ENCODE data around the gene TRPM3. TPM values are rescaled to one million over a fixed set of nuclear protein-coding genes. Genes with fewer than 3 reads are reported as not detected.

The TRPM3 gene
- total RNA-seq, 1 donor from 2014 or later = not detected

- Mint-ChIP-seq H3K4me1 (ENCODE audit: low read depth) (no peaks in the 10 kb centered on the region), H3K27ac (no peak overlapping the region), H3K36me3 (ENCODE audit: low read depth) (no peaks in the 10 kb centered on the region), H3K9me3 (no peaks in the 10 kb centered on the region), H3K4me3 (ENCODE audit: low read depth) (no peak overlapping the region), H3K27me3 (ENCODE audit: low read depth) (no peaks in the 10 kb centered on the region)
- intact Hi-C loops (cut with micrococcal nuclease) = no loop called here
- no peak for DNase-seq (ENCODE audit: low spot score)
Observed at GRCh38 chr9:70813141-70813540, 308.3 kb downstream of the TRPM3 start.

GRCh38 chr9:70811638-70812037 is 309.8 kb downstream of the TRPM3 start:
- H3K4me1 Mint-ChIP-seq (ENCODE audit: low read depth) = no peaks in the 10 kb centered on the region
- intact Hi-C loops (cut with micrococcal nuclease) = no loop called here
- H3K27ac Mint-ChIP-seq = no peak overlapping the region
- H3K27me3 Mint-ChIP-seq (ENCODE audit: low read depth) = no peaks in the 10 kb centered on the region
- DNase-seq (ENCODE audit: low spot score) = no peak
- no peaks in the 10 kb centered on the region for H3K36me3 Mint-ChIP-seq (ENCODE audit: low read depth)
- no peak overlapping the region for H3K4me3 Mint-ChIP-seq (ENCODE audit: low read depth)
- H3K9me3 Mint-ChIP-seq = no peaks in the 10 kb centered on the region

- no peak overlapping the region for H3K4me3 Mint-ChIP-seq (ENCODE audit: low read depth)
- H3K4me1 Mint-ChIP-seq (ENCODE audit: low read depth) = no peaks in the 10 kb centered on the region
- H3K27me3 Mint-ChIP-seq (ENCODE audit: low read depth) = no peaks in the 10 kb centered on the region
- no peaks in the 10 kb centered on the region for H3K9me3 Mint-ChIP-seq
- DNase-seq (ENCODE audit: low spot score) = no peak
- intact Hi-C loops (cut with micrococcal nuclease) = no loop called here
- no peak overlapping the region for H3K27ac Mint-ChIP-seq
- H3K36me3 Mint-ChIP-seq (ENCODE audit: low read depth) = no peaks in the 10 kb centered on the region
Observed at GRCh38 chr9:70806875-70807274, 314.5 kb downstream of the TRPM3 start.

- Mint-ChIP-seq H3K9me3 (no peaks in the 10 kb centered on the region), H3K27ac (no peak overlapping the region), H3K4me1 (ENCODE audit: low read depth) (no peaks in the 10 kb centered on the region), H3K4me3 (ENCODE audit: low read depth) (no peak overlapping the region), H3K36me3 (ENCODE audit: low read depth) (no peaks in the 10 kb centered on the region), H3K27me3 (ENCODE audit: low read depth) (no peaks in the 10 kb centered on the region)
- intact Hi-C loops (cut with micrococcal nuclease) = no loop called here
- DNase-seq (ENCODE audit: low spot score) = no peak
Observed at GRCh38 chr9:70805949-70806348, 315.5 kb downstream of the TRPM3 start.

- H3K4me3 Mint-ChIP-seq (ENCODE audit: low read depth) = no peak overlapping the region
- no peak for DNase-seq (ENCODE audit: low spot score)
- H3K27me3 Mint-ChIP-seq (ENCODE audit: low read depth) = no peaks in the 10 kb centered on the region
- H3K4me1 Mint-ChIP-seq (ENCODE audit: low read depth) = no peaks in the 10 kb centered on the region
- no peaks in the 10 kb centered on the region for H3K36me3 Mint-ChIP-seq (ENCODE audit: low read depth)
- no peaks in the 10 kb centered on the region for H3K9me3 Mint-ChIP-seq
- intact Hi-C loops (cut with micrococcal nuclease) = no loop called here
- no peak overlapping the region for H3K27ac Mint-ChIP-seq
Observed at GRCh38 chr9:70802758-70803436, 318.5 kb downstream of the TRPM3 start.

- no peak for DNase-seq (ENCODE audit: low spot score)
- no peaks in the 10 kb centered on the region for H3K9me3 Mint-ChIP-seq
- intact Hi-C loops (cut with micrococcal nuclease) = no loop called here
- no peak overlapping the region for H3K4me3 Mint-ChIP-seq (ENCODE audit: low read depth)
- no peaks in the 10 kb centered on the region for H3K4me1 Mint-ChIP-seq (ENCODE audit: low read depth)
- no peaks in the 10 kb centered on the region for H3K27me3 Mint-ChIP-seq (ENCODE audit: low read depth)
- H3K36me3 Mint-ChIP-seq (ENCODE audit: low read depth) = no peaks in the 10 kb centered on the region
- no peak overlapping the region for H3K27ac Mint-ChIP-seq
Observed at GRCh38 chr9:70802206-70802605, 319.2 kb downstream of the TRPM3 start.

GRCh38 chr9:70801181-70801829 is 320.1 kb downstream of the TRPM3 start:
- Mint-ChIP-seq H3K27me3 (ENCODE audit: low read depth) (no peaks in the 10 kb centered on the region), H3K4me1 (ENCODE audit: low read depth) (no peaks in the 10 kb centered on the region), H3K4me3 (ENCODE audit: low read depth) (no peak overlapping the region), H3K9me3 (no peaks in the 10 kb centered on the region), H3K36me3 (ENCODE audit: low read depth) (no peaks in the 10 kb centered on the region), H3K27ac (no peak overlapping the region)
- DNase-seq (ENCODE audit: low spot score) = no peak
- intact Hi-C loops (cut with micrococcal nuclease) = no loop called here

GRCh38 chr9:70798018-70798417 is 323.4 kb downstream of the TRPM3 start:
- H3K27ac Mint-ChIP-seq = no peak overlapping the region
- no peak for DNase-seq (ENCODE audit: low spot score)
- no peaks in the 10 kb centered on the region for H3K36me3 Mint-ChIP-seq (ENCODE audit: low read depth)
- no peaks in the 10 kb centered on the region for H3K4me1 Mint-ChIP-seq (ENCODE audit: low read depth)
- intact Hi-C loops (cut with micrococcal nuclease) = no loop called here
- no peaks in the 10 kb centered on the region for H3K27me3 Mint-ChIP-seq (ENCODE audit: low read depth)
- no peak overlapping the region for H3K4me3 Mint-ChIP-seq (ENCODE audit: low read depth)
- H3K9me3 Mint-ChIP-seq = no peaks in the 10 kb centered on the region

- Mint-ChIP-seq H3K9me3 (no peaks in the 10 kb centered on the region), H3K4me3 (ENCODE audit: low read depth) (no peak overlapping the region), H3K27ac (no peak overlapping the region), H3K27me3 (ENCODE audit: low read depth) (no peaks in the 10 kb centered on the region), H3K4me1 (ENCODE audit: low read depth) (no peaks in the 10 kb centered on the region), H3K36me3 (ENCODE audit: low read depth) (no peaks in the 10 kb centered on the region)
- intact Hi-C loops (cut with micrococcal nuclease) = no loop called here
- DNase-seq (ENCODE audit: low spot score) = no peak
Observed at GRCh38 chr9:70795841-70796240, 325.6 kb downstream of the TRPM3 start.

- no peaks in the 10 kb centered on the region for H3K36me3 Mint-ChIP-seq (ENCODE audit: low read depth)
- H3K27me3 Mint-ChIP-seq (ENCODE audit: low read depth) = no peaks in the 10 kb centered on the region
- H3K4me1 Mint-ChIP-seq (ENCODE audit: low read depth) = no peaks in the 10 kb centered on the region
- no peak overlapping the region for H3K27ac Mint-ChIP-seq
- intact Hi-C loops (cut with micrococcal nuclease) = no loop called here
- H3K9me3 Mint-ChIP-seq = no peaks in the 10 kb centered on the region
- H3K4me3 Mint-ChIP-seq (ENCODE audit: low read depth) = no peak overlapping the region
- DNase-seq (ENCODE audit: low spot score) = no peak
Observed at GRCh38 chr9:70792796-70793195, 328.6 kb downstream of the TRPM3 start.

- no peaks in the 10 kb centered on the region for H3K36me3 Mint-ChIP-seq (ENCODE audit: low read depth)
- H3K4me1 Mint-ChIP-seq (ENCODE audit: low read depth) = no peaks in the 10 kb centered on the region
- DNase-seq (ENCODE audit: low spot score) = no peak
- intact Hi-C loops (cut with micrococcal nuclease) = no loop called here
- no peak overlapping the region for H3K27ac Mint-ChIP-seq
- H3K4me3 Mint-ChIP-seq (ENCODE audit: low read depth) = no peak overlapping the region
- no peaks in the 10 kb centered on the region for H3K9me3 Mint-ChIP-seq
- no peaks in the 10 kb centered on the region for H3K27me3 Mint-ChIP-seq (ENCODE audit: low read depth)
Observed at GRCh38 chr9:70791936-70792335, 329.5 kb downstream of the TRPM3 start.

- H3K4me1 Mint-ChIP-seq (ENCODE audit: low read depth) = no peaks in the 10 kb centered on the region
Observed at GRCh38 chr9:70789086-70789485, 332.3 kb downstream of the TRPM3 start.

GRCh38 chr9:70784456-70784855 is 337.0 kb downstream of the TRPM3 start:
- Mint-ChIP-seq H3K4me3 (ENCODE audit: low read depth) (no peak overlapping the region), H3K27me3 (ENCODE audit: low read depth) (no peaks in the 10 kb centered on the region), H3K36me3 (ENCODE audit: low read depth) (no peaks in the 10 kb centered on the region), H3K9me3 (no peaks in the 10 kb centered on the region), H3K4me1 (ENCODE audit: low read depth) (no peaks in the 10 kb centered on the region), H3K27ac (no peak overlapping the region)
- intact Hi-C loops (cut with micrococcal nuclease) = no loop called here
- DNase-seq (ENCODE audit: low spot score) = no peak

More at GRCh38 chr9:70789086-70789485, 332.3 kb downstream of the TRPM3 start:
- H3K4me3 Mint-ChIP-seq (ENCODE audit: low read depth) = no peak overlapping the region
- intact Hi-C loops (cut with micrococcal nuclease) = no loop called here
- no peaks in the 10 kb centered on the region for H3K36me3 Mint-ChIP-seq (ENCODE audit: low read depth)
- no peak for DNase-seq (ENCODE audit: low spot score)
- no peak overlapping the region for H3K27ac Mint-ChIP-seq
- H3K9me3 Mint-ChIP-seq = no peaks in the 10 kb centered on the region
- H3K27me3 Mint-ChIP-seq (ENCODE audit: low read depth) = no peaks in the 10 kb centered on the region

All from activated T-helper 2 cell treated with anti-CD3 and anti-CD28 coated beads, Interferon-gamma antibody, Interleukin-2, Interleukin-4, amounts not matched to agents 10 μg/mL and 5 μg/mL and 100 μg/mL, durations not matched to agents 14 hours and 24 hours and 36 hours (primary cell).